Measurements from ENCODE around the gene FAM219A.

FAM219A gene

GRCh38 chr9:34457266-34458012 is 931 bp downstream of the FAM219A start:
- Histone ChIP-seq H3K36me3 (ENCODE audit: control insufficient read depth in 4 of 4, insufficient read depth in 4 of 4, low read length in 3 of 4) (no peaks in the 10 kb centered on the region), H3K27me3 (replicated peaks in 2 of 5; ENCODE audit: control insufficient read depth in 4 of 5, insufficient read depth in 5 of 5, low read length in 4 of 5) (peaks cover 0 to 5% (median 2%) of the 10 kb centered on the region in 5 experiments), H3K9me3 (ENCODE audit: control extremely low read depth in 1 of 5, control insufficient read depth in 4 of 5, insufficient read depth in 2 of 5, low read depth in 1 of 5, low read length in 4 of 5) (no peaks in the 10 kb centered on the region), H3K4me3 (ENCODE audit: control insufficient read depth in 1 of 7, extremely low read depth in 1 of 7, insufficient read depth in 4 of 7, low read depth in 2 of 7, low read length in 6 of 7) (peak overlapping the region in 6 of 7 experiments; percentile 45 to 82 (median 68)), H3K4me1 (ENCODE audit: control extremely low read depth in 1 of 4, control insufficient read depth in 4 of 4, insufficient read depth in 4 of 4, low read length in 3 of 4) (peaks cover 0 to 43% (median 30%) of the 10 kb centered on the region in 4 experiments), H3K27ac (ENCODE audit: insufficient read depth in 1 of 2, low read depth in 1 of 2, low read length in 2 of 2, poor library complexity in 1 of 2, severe bottlenecking in 2 of 2) (no peak overlapping the region)
- 44% methylated on average over 40 of the region's 48 CpGs for WGBS (ENCODE audit: insufficient coverage)
- ChIA-PET POLR2A (no interaction called here), CTCF (interaction anchor here (1.1 to 2.3 kb wide), 5 partner anchors 12 to 43 kb away, joined by 3 to 6 read pairs (median 3); no protein-coding TSS in a partner anchor)
- DNase-seq, result no peak

DNA sequence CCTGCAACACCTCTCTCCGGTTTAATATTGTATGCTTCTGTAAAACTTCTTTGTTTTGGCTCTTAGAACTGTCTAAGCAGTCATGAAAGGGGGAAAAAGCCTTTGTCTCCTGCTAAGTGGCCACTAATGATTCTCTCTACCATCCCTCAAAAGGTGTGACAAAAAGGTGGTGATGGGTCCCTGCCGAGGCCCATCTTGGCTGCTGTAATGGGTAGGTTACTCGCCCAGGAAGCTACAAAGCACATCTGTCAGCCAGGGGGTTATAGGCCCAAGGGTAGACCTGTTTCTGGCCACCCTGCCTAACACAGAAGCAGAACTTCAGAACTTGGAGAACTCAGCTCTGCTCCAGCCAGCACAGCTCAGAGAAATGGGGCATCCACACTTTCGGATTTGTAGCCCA is 1.6 kb downstream of the FAM219A start:
- Histone ChIP-seq H3K4me3 (ENCODE audit: control insufficient read depth in 1 of 7, extremely low read depth in 1 of 7, insufficient read depth in 4 of 7, low read depth in 2 of 7, low read length in 6 of 7) (peak overlapping the region in 2 of 7 experiments; percentile 68 to 69), H3K4me1 (ENCODE audit: control extremely low read depth in 1 of 4, control insufficient read depth in 4 of 4, insufficient read depth in 4 of 4, low read length in 3 of 4) (peaks cover 0 to 43% (median 30%) of the 10 kb centered on the region in 4 experiments), H3K9me3 (ENCODE audit: control extremely low read depth in 1 of 5, control insufficient read depth in 4 of 5, insufficient read depth in 2 of 5, low read depth in 1 of 5, low read length in 4 of 5) (no peaks in the 10 kb centered on the region), H3K36me3 (ENCODE audit: control insufficient read depth in 4 of 4, insufficient read depth in 4 of 4, low read length in 3 of 4) (no peaks in the 10 kb centered on the region), H3K27ac (ENCODE audit: insufficient read depth in 1 of 2, low read depth in 1 of 2, low read length in 2 of 2, poor library complexity in 1 of 2, severe bottlenecking in 2 of 2) (no peak overlapping the region), H3K27me3 (replicated peaks in 2 of 5; ENCODE audit: control insufficient read depth in 4 of 5, insufficient read depth in 5 of 5, low read length in 4 of 5) (peaks cover 0 to 5% (median 2%) of the 10 kb centered on the region in 5 experiments)
- CTCF ChIA-PET, result interaction anchor here (0.9 to 2.3 kb wide), 7 partner anchors 17 to 147 kb away, joined by 3 to 8 read pairs (median 3); no protein-coding TSS in a partner anchor
- POLR2A ChIA-PET, result interaction anchor here (0.6 kb wide), 1 partner anchor 191 kb away, joined by 3 read pairs; no protein-coding TSS in a partner anchor
- no peak for DNase-seq
- WGBS (ENCODE audit: insufficient coverage), result 89% methylated on average over 4 of the region's 4 CpGs

DNA sequence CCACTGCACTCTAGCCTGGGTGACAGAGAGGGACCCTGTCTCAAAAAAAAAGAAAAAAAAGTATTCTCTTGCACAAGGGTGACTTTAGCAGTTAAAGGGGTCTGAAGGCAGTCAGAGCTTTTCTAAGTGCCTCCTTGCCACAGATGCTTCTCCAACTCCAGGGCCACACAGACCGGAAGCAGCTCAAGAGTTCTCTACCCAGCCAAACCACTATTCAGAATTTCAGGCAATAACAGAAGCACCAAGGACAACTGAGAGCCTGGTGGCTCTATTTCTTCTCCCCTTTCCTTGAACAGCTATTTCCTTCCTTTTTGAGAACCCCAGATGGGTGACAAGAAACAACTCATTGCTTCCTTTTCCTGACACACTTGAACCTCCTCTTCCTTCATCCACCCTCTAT is 2.2 kb downstream of the FAM219A start:
- peak overlapping the region in 3 of 7 experiments; percentile 2 to 68 (median 4) for H3K4me3 ChIP-seq (ENCODE audit: control insufficient read depth in 1 of 7, extremely low read depth in 1 of 7, insufficient read depth in 4 of 7, low read depth in 2 of 7, low read length in 6 of 7)
- no peaks in the 10 kb centered on the region for H3K9me3 ChIP-seq (ENCODE audit: control extremely low read depth in 1 of 5, control insufficient read depth in 4 of 5, insufficient read depth in 2 of 5, low read depth in 1 of 5, low read length in 4 of 5)
- WGBS (ENCODE audit: insufficient coverage), result no CpG with 5 or more reads among the region's 1 CpG
- ChIA-PET POLR2A (interaction anchor here (0.6 kb wide), 1 partner anchor 191 kb away, joined by 3 read pairs; no protein-coding TSS in a partner anchor), CTCF (interaction anchor here (0.9 to 2.3 kb wide), 7 partner anchors 16 to 147 kb away, joined by 3 to 8 read pairs (median 3); no protein-coding TSS in a partner anchor)
- peak in 2 of 3 donors; percentile 73 to 78 for DNase-seq
- H3K27ac ChIP-seq (ENCODE audit: insufficient read depth in 1 of 2, low read depth in 1 of 2, low read length in 2 of 2, poor library complexity in 1 of 2, severe bottlenecking in 2 of 2), result no peak overlapping the region
- H3K36me3 ChIP-seq (ENCODE audit: control insufficient read depth in 4 of 4, insufficient read depth in 4 of 4, low read length in 3 of 4), result no peaks in the 10 kb centered on the region
- H3K27me3 ChIP-seq (replicated peaks in 2 of 5; ENCODE audit: control insufficient read depth in 4 of 5, insufficient read depth in 5 of 5, low read length in 4 of 5), result peaks cover 0 to 5% (median 0%) of the 10 kb centered on the region in 5 experiments
- peaks cover 0 to 49% (median 32%) of the 10 kb centered on the region in 4 experiments for H3K4me1 ChIP-seq (ENCODE audit: control extremely low read depth in 1 of 4, control insufficient read depth in 4 of 4, insufficient read depth in 4 of 4, low read length in 3 of 4)

DNA sequence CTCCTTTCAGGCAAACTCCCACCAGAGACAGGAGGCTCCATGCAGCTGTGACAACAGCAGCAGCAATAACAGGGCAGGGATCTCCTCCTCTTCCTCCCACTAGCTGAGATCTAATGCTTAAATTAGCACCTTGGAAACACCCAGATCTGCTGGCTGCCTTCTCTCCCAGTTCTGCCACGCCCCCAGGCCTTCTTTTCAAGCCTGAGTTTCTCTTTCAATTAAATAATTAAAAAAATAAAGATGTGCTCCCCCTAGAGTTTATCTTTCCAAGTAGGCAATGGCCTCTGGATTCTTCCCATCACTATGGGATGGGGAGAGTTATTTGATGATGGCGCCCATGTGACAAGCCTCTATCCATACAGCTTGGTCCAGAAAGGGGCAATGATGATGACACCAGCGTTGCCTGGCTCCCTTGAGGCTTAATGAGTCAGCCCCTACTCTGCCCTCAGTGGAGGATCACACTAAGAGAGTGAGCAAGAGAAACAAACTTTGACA is 3.8 kb downstream of the FAM219A start:
- Histone ChIP-seq H3K4me3 (ENCODE audit: control insufficient read depth in 1 of 7, extremely low read depth in 1 of 7, insufficient read depth in 4 of 7, low read depth in 2 of 7, low read length in 6 of 7) (no peak overlapping the region), H3K27me3 (replicated peaks in 2 of 5; ENCODE audit: control insufficient read depth in 4 of 5, insufficient read depth in 5 of 5, low read length in 4 of 5) (peaks cover 0 to 5% (median 0%) of the 10 kb centered on the region in 5 experiments), H3K4me1 (ENCODE audit: control extremely low read depth in 1 of 4, control insufficient read depth in 4 of 4, insufficient read depth in 4 of 4, low read length in 3 of 4) (peaks cover 0 to 47% (median 32%) of the 10 kb centered on the region in 4 experiments), H3K27ac (ENCODE audit: insufficient read depth in 1 of 2, low read depth in 1 of 2, low read length in 2 of 2, poor library complexity in 1 of 2, severe bottlenecking in 2 of 2) (no peak overlapping the region), H3K9me3 (ENCODE audit: control extremely low read depth in 1 of 5, control insufficient read depth in 4 of 5, insufficient read depth in 2 of 5, low read depth in 1 of 5, low read length in 4 of 5) (no peaks in the 10 kb centered on the region), H3K36me3 (ENCODE audit: control insufficient read depth in 4 of 4, insufficient read depth in 4 of 4, low read length in 3 of 4) (no peaks in the 10 kb centered on the region)
- ChIA-PET POLR2A (no interaction called here), CTCF (interaction anchor here (1.0 to 1.8 kb wide), 3 partner anchors 16 to 148 kb away, joined by 4 to 9 read pairs (median 7); no protein-coding TSS in a partner anchor)
- peak in 2 of 3 donors; percentile 28 to 30 for DNase-seq
- 100% methylated on average over 3 of the region's 3 CpGs for WGBS (ENCODE audit: insufficient coverage)

DNA sequence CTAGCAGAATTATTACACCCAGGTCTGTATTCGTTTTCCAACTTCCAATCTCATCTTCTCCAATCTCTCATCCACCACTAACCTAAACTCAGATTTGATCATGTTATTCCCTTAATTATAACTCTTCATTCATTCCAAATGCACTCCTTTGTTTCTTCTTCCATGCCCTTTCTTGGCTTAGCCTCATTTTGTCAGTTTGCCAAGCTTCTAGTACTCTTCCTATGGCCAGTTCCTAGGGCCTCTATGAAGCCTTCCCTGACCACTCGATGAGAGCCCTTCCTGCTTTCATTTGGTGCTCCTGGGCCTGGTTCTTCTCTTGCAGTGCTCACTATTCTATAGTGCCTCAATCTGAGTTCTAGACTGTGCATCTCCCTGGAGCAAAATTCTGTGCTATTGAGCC is 5.8 kb downstream of the FAM219A start:
- ChIA-PET CTCF (interaction anchor here (1.1 to 3.3 kb wide), 2 partner anchors 9 to 50 kb away, joined by 3 to 14 read pairs; no protein-coding TSS in a partner anchor), POLR2A (no interaction called here)
- WGBS (ENCODE audit: insufficient coverage), result 93% methylated on average over 2 of the region's 2 CpGs

DNA sequence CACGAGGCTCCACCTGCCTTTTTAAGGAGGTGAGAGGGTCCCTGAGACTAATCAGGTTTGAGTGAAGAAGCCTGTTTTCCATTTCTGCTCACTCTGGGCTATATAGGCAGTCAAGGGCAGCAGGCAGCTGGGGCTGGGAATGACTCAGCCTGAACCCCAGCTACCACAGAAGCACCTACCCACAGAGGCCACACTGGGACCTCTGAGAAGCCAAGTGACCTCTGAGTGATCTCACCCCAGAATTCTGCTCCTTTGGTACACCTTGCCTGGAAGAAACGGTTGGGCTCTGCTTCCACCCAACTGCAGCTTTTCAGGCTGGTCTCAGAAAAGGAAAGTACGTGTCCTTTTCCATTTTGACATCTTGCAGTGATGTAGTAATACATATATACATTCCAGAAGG is 6.8 kb downstream of the FAM219A start:
- CTCF ChIA-PET, result interaction anchor here (1.1 to 3.3 kb wide), 6 partner anchors 9 to 140 kb away, joined by 3 to 14 read pairs (median 4); no protein-coding TSS in a partner anchor
- WGBS (ENCODE audit: insufficient coverage), result 100% methylated on average over 2 of the region's 3 CpGs
- H3K27ac ChIP-seq (ENCODE audit: insufficient read depth in 1 of 2, low read depth in 1 of 2, low read length in 2 of 2, poor library complexity in 1 of 2, severe bottlenecking in 2 of 2), result no peak overlapping the region

More for the DNA sequence above, 5.8 kb downstream of the FAM219A start:
- no peaks in the 10 kb centered on the region for H3K36me3 ChIP-seq (ENCODE audit: control insufficient read depth in 4 of 4, insufficient read depth in 4 of 4, low read length in 3 of 4)
- H3K27ac ChIP-seq (ENCODE audit: insufficient read depth in 1 of 2, low read depth in 1 of 2, low read length in 2 of 2, poor library complexity in 1 of 2, severe bottlenecking in 2 of 2), result no peak overlapping the region
- no peak for DNase-seq
- H3K4me3 ChIP-seq (ENCODE audit: control insufficient read depth in 1 of 7, extremely low read depth in 1 of 7, insufficient read depth in 4 of 7, low read depth in 2 of 7, low read length in 6 of 7), result no peak overlapping the region
- peaks cover 0 to 2% (median 0%) of the 10 kb centered on the region in 5 experiments for H3K27me3 ChIP-seq (replicated peaks in 2 of 5; ENCODE audit: control insufficient read depth in 4 of 5, insufficient read depth in 5 of 5, low read length in 4 of 5)
- H3K4me1 ChIP-seq (ENCODE audit: control extremely low read depth in 1 of 4, control insufficient read depth in 4 of 4, insufficient read depth in 4 of 4, low read length in 3 of 4), result peaks cover 0 to 33% (median 22%) of the 10 kb centered on the region in 4 experiments
- no peaks in the 10 kb centered on the region for H3K9me3 ChIP-seq (ENCODE audit: control extremely low read depth in 1 of 5, control insufficient read depth in 4 of 5, insufficient read depth in 2 of 5, low read depth in 1 of 5, low read length in 4 of 5)

More for the DNA sequence above, 6.8 kb downstream of the FAM219A start:
- H3K9me3 ChIP-seq (ENCODE audit: control extremely low read depth in 1 of 5, control insufficient read depth in 4 of 5, insufficient read depth in 2 of 5, low read depth in 1 of 5, low read length in 4 of 5), result no peaks in the 10 kb centered on the region
- peak in 2 of 3 donors; percentile 22 to 23 for DNase-seq
- POLR2A ChIA-PET, result no interaction called here
- H3K36me3 ChIP-seq (ENCODE audit: control insufficient read depth in 4 of 4, insufficient read depth in 4 of 4, low read length in 3 of 4), result no peaks in the 10 kb centered on the region
- H3K4me1 ChIP-seq (ENCODE audit: control extremely low read depth in 1 of 4, control insufficient read depth in 4 of 4, insufficient read depth in 4 of 4, low read length in 3 of 4), result peaks cover 0 to 23% (median 12%) of the 10 kb centered on the region in 4 experiments
- H3K4me3 ChIP-seq (ENCODE audit: control insufficient read depth in 1 of 7, extremely low read depth in 1 of 7, insufficient read depth in 4 of 7, low read depth in 2 of 7, low read length in 6 of 7), result no peak overlapping the region
- no peaks in the 10 kb centered on the region for H3K27me3 ChIP-seq (replicated peaks in 2 of 5; ENCODE audit: control insufficient read depth in 4 of 5, insufficient read depth in 5 of 5, low read length in 4 of 5)

All from common myeloid progenitor, CD34-positive (primary cell).